Nephron progenitor cell (in vitro differentiated cells): ENCODE measurements around the gene ARMC8.

ENCODE experiments used
- DNase-seq: peaks from one replicate; pipeline ENCODE4 v3.0.0; 2021
- H3K27ac Mint-ChIP-seq: 2 replicates; pipeline ENCODE4 v1.8.0; 2021; ENCODE audit warnings: mild to moderate bottlenecking, moderate library complexity, mixed read lengths
- H3K27me3 Mint-ChIP-seq: 2 replicates; pipeline ENCODE4 v1.8.0; 2021; ENCODE audit warnings: mild to moderate bottlenecking, low read depth, mixed read lengths; ENCODE audit not compliant: poor library complexity
- H3K36me3 Mint-ChIP-seq: 2 replicates; pipeline ENCODE4 v1.8.0; 2021; ENCODE audit warnings: low read depth, mixed read lengths
- H3K4me1 Mint-ChIP-seq: 2 replicates; pipeline ENCODE4 v1.8.0; 2021; ENCODE audit warnings: mixed read lengths
- H3K4me3 Mint-ChIP-seq: 2 replicates; pipeline ENCODE4 v1.8.0; 2021; ENCODE audit warnings: mild to moderate bottlenecking, moderate library complexity, mixed read lengths
- H3K9me3 Mint-ChIP-seq: 2 replicates; pipeline ENCODE4 v1.8.0; 2021; ENCODE audit warnings: mild to moderate bottlenecking, moderate library complexity, mixed read lengths
- TF ChIP-seq, protein P1 (sequence below): fragments of 200-600 bp; sonication (generic); IDR thresholded peaks from 2 replicates; pipeline ENCODE4 v1.5.0; 2021; ENCODE audit warnings: antibody characterized with exemption

The ARMC8 gene

DNA sequence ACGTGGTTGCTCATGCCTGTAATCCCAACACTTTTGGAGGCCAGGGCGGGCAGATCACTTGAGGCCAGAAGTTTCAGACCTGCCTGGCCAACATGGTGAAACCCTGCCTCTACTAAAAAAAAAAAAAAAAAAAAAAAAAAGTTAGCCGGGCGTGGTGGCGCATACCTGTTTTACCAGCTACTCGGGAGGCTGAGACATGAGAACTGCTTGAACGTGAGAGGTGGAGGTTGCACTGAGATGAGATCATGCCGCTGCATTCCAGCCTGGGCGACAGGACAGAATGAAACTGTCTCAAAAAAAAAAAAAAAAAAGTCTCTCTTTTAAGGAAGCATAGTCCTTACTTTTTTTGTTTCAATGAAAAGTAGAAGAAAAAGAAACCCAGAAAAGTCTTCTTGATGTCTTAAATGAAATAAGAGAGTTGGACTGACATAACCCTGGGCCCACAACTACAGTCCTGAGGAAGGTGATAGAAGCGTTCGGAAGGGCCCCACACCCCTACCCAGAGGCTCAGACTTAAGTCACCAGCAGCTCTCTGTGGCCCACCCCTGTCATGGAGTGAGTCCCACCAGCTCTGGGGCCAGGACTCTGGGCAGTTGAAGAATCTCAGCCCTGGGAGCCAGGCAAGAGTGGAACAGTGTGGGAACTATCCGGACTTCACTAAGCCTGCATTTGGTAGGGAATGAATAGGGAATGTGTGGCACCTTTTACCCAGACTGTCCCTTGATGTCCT, 139.9 kb downstream of the ARMC8 start:
- no peak for DNase-seq

DNA sequence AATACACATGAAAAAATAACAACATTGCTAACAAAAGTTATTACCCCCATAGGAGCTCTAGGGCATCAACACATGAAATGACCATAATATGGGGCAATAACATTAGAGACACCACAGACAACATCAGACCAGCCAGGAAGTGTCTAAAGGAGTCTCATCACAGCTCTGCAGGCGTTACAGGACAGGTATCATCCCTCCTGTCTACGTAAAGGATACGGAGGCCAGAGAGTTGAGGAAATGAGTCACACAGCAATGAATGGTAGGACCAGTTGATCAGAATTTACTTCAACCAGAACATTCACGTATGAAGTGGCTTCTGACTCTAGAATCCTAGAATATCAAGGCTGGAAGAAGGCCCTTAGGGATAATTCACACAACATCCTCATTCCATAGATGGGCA, 140.7 kb downstream of the ARMC8 start:
- DNase-seq: no peak
- H3K9me3 Mint-ChIP-seq: no peaks in the 10 kb centered on the region
- H3K27ac Mint-ChIP-seq: no peak overlapping the region
- no peaks in the 10 kb centered on the region for H3K36me3 Mint-ChIP-seq
- TF ChIP-seq, protein P1, sequence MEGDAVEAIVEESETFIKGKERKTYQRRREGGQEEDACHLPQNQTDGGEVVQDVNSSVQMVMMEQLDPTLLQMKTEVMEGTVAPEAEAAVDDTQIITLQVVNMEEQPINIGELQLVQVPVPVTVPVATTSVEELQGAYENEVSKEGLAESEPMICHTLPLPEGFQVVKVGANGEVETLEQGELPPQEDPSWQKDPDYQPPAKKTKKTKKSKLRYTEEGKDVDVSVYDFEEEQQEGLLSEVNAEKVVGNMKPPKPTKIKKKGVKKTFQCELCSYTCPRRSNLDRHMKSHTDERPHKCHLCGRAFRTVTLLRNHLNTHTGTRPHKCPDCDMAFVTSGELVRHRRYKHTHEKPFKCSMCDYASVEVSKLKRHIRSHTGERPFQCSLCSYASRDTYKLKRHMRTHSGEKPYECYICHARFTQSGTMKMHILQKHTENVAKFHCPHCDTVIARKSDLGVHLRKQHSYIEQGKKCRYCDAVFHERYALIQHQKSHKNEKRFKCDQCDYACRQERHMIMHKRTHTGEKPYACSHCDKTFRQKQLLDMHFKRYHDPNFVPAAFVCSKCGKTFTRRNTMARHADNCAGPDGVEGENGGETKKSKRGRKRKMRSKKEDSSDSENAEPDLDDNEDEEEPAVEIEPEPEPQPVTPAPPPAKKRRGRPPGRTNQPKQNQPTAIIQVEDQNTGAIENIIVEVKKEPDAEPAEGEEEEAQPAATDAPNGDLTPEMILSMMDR: no peak
- peaks cover 17% of the 10 kb centered on the region for H3K4me1 Mint-ChIP-seq
- peaks cover 15% of the 10 kb centered on the region for H3K27me3 Mint-ChIP-seq
- H3K4me3 Mint-ChIP-seq: no peak overlapping the region

More for the DNA sequence above, 139.9 kb downstream of the ARMC8 start:
- TF ChIP-seq, protein P1: no peak
- peaks cover 22% of the 10 kb centered on the region for H3K4me1 Mint-ChIP-seq
- no peaks in the 10 kb centered on the region for H3K36me3 Mint-ChIP-seq
- H3K4me3 Mint-ChIP-seq: no peak overlapping the region
- H3K27me3 Mint-ChIP-seq: peaks cover 17% of the 10 kb centered on the region
- no peak overlapping the region for H3K27ac Mint-ChIP-seq
- no peaks in the 10 kb centered on the region for H3K9me3 Mint-ChIP-seq

DNA sequence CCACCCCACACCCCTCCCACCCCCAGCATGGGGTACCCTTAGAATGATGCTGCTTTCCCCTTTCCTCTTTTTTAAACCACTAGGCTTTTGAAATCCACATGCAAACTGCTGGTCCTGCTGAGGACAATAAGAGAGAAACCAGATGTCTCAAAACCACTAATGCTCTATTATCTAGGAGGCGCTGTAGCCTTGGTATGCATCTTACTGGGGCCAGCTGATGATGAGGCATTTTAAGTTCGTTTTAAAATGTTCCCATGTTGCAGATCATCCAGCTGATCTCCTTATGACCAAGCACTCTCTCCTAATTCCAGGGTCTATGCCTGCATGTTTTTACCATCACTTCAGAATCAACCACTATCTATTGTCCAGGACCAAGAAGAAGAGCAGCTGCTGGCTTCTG, 141.2 kb downstream of the ARMC8 start:
- DNase-seq: no peak
- peaks cover 20% of the 10 kb centered on the region for H3K27me3 Mint-ChIP-seq
- TF ChIP-seq, protein P1: no peak
- no peaks in the 10 kb centered on the region for H3K36me3 Mint-ChIP-seq
- H3K4me3 Mint-ChIP-seq: peak overlapping the region; percentile 91
- no peaks in the 10 kb centered on the region for H3K9me3 Mint-ChIP-seq
- H3K27ac Mint-ChIP-seq: no peak overlapping the region
- H3K4me1 Mint-ChIP-seq: peaks cover 17% of the 10 kb centered on the region

- H3K4me3 Mint-ChIP-seq: peak within 1 kb of the TSS; percentile 91
- TF ChIP-seq, protein P1: peak; percentile 46
- no peaks in the 10 kb centered on the region for H3K9me3 Mint-ChIP-seq
- peaks cover 17% of the 10 kb centered on the region for H3K4me1 Mint-ChIP-seq
- peak; percentile 98 for DNase-seq
- no peaks in the 10 kb centered on the region for H3K36me3 Mint-ChIP-seq
- no peak within 1 kb of the TSS for H3K27ac Mint-ChIP-seq
- peaks cover 20% of the 10 kb centered on the region for H3K27me3 Mint-ChIP-seq
Measured at GRCh38 chr3:138329127-138329983, 142.3 kb downstream of the ARMC8 start, which contains the start of gene NME9. Gene NME9, minus strand, starts transcription at chr3:138329851. Its CDS starts 516 bp downstream, at chr3:138329335.

- peaks cover 17% of the 10 kb centered on the region for H3K4me1 Mint-ChIP-seq
- DNase-seq: no peak
- H3K4me3 Mint-ChIP-seq: peak overlapping the region; percentile 91
- H3K36me3 Mint-ChIP-seq: no peaks in the 10 kb centered on the region
- no peaks in the 10 kb centered on the region for H3K9me3 Mint-ChIP-seq
- H3K27me3 Mint-ChIP-seq: peaks cover 20% of the 10 kb centered on the region
- no peak overlapping the region for H3K27ac Mint-ChIP-seq
- TF ChIP-seq, protein P1: no peak
Measured at GRCh38 chr3:138329984-138330293, 142.8 kb downstream of the ARMC8 start.
